ENCODE measurements around the gene CELA2B.

DNA sequence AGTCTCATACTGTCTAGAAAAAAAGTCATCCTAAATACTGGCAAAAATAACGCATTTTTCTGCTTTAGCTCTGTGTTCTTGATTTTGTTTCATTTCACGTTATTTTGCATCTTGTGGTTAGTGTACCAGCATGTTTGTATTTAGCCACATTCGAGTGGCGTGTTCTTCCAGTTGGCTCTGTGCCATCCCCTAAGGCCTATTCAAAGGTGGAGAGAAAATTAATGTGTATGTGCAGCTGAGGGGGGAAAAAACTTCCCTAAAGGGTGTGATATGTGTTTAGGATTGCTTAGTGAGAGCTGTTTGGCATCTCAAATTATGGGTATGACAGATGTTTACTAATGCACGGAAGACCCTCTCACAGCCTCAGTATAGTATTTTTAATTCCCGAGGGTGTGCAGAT, 62.9 kb downstream of the CELA2B start:
- TF ChIP-seq, protein P1, sequence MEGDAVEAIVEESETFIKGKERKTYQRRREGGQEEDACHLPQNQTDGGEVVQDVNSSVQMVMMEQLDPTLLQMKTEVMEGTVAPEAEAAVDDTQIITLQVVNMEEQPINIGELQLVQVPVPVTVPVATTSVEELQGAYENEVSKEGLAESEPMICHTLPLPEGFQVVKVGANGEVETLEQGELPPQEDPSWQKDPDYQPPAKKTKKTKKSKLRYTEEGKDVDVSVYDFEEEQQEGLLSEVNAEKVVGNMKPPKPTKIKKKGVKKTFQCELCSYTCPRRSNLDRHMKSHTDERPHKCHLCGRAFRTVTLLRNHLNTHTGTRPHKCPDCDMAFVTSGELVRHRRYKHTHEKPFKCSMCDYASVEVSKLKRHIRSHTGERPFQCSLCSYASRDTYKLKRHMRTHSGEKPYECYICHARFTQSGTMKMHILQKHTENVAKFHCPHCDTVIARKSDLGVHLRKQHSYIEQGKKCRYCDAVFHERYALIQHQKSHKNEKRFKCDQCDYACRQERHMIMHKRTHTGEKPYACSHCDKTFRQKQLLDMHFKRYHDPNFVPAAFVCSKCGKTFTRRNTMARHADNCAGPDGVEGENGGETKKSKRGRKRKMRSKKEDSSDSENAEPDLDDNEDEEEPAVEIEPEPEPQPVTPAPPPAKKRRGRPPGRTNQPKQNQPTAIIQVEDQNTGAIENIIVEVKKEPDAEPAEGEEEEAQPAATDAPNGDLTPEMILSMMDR (conservative IDR thresholded peaks at IDR 0.05; ENCODE audit: low read length), result no peak
- no peak for TF ChIP-seq EZH2phosphoT487 (IDR thresholded peaks at IDR 0.05; ENCODE audit: borderline replicate concordance, low read depth, low read length)

Measured in OCI-LY7 (cell line).